ENCODE data around the gene TMEM205.

The TMEM205 gene

GRCh38 chr19:11300811-11301120, 45.3 kb downstream of the TMEM205 start:
- ATAC-seq (no peak), DNase-seq (ENCODE audit: low spot score in 2 of 2) (no peak)
- H3K4me3 Mint-ChIP-seq, result no peak overlapping the region
- H3K27ac Mint-ChIP-seq, result no peak overlapping the region
- no peaks in the 10 kb centered on the region for H3K36me3 Mint-ChIP-seq
- H3K4me1 Mint-ChIP-seq, result no peaks in the 10 kb centered on the region
- H3K9me3 Mint-ChIP-seq, result no peaks in the 10 kb centered on the region

- Mint-ChIP-seq H3K4me3 (no peak overlapping the region), H3K36me3 (no peaks in the 10 kb centered on the region), H3K27ac (no peak overlapping the region), H3K4me1 (no peaks in the 10 kb centered on the region), H3K9me3 (no peaks in the 10 kb centered on the region)
- ATAC-seq (no peak), DNase-seq (ENCODE audit: low spot score in 2 of 2) (no peak)
Measured at GRCh38 chr19:11299946-11300810, 45.9 kb downstream of the TMEM205 start.

GRCh38 chr19:11296264-11296663, 49.8 kb downstream of the TMEM205 start:
- DNase-seq (ENCODE audit: low spot score in 2 of 2), result no peak
- Mint-ChIP-seq H3K4me1 (peaks cover 9% of the 10 kb centered on the region), H3K4me3 (no peak overlapping the region), H3K27ac (no peak overlapping the region), H3K9me3 (no peaks in the 10 kb centered on the region), H3K36me3 (no peaks in the 10 kb centered on the region)
- no peak for ATAC-seq

- no peaks in the 10 kb centered on the region for H3K36me3 Mint-ChIP-seq
- no peak within 1 kb of the TSS for H3K4me3 Mint-ChIP-seq
- no peak for ATAC-seq
- H3K9me3 Mint-ChIP-seq, result no peaks in the 10 kb centered on the region
- no peak within 1 kb of the TSS for H3K27ac Mint-ChIP-seq
- H3K4me1 Mint-ChIP-seq, result peaks cover 9% of the 10 kb centered on the region
- DNase-seq (ENCODE audit: low spot score in 2 of 2), result no peak
Measured at GRCh38 chr19:11295665-11296245, 50.3 kb downstream of the TMEM205 start, which contains the start of gene TSPAN16. TSPAN16 (plus strand) TSS chr19:11296160; CDS start chr19:11296298, 138 bp downstream.

GRCh38 chr19:11295180-11295579, 50.9 kb downstream of the TMEM205 start:
- H3K36me3 Mint-ChIP-seq, result no peaks in the 10 kb centered on the region
- no peak for ATAC-seq
- no peak for DNase-seq (ENCODE audit: low spot score in 2 of 2)
- peaks cover 9% of the 10 kb centered on the region for H3K4me1 Mint-ChIP-seq
- no peak overlapping the region for H3K27ac Mint-ChIP-seq
- no peak overlapping the region for H3K4me3 Mint-ChIP-seq
- no peaks in the 10 kb centered on the region for H3K9me3 Mint-ChIP-seq

- H3K4me1 Mint-ChIP-seq, result peaks cover 9% of the 10 kb centered on the region
- no peaks in the 10 kb centered on the region for H3K36me3 Mint-ChIP-seq
- DNase-seq (ENCODE audit: low spot score in 2 of 2) (peak; percentile 82 to 92), ATAC-seq (peak; percentile 94)
- H3K9me3 Mint-ChIP-seq, result no peaks in the 10 kb centered on the region
- peak overlapping the region; percentile 52 for H3K4me3 Mint-ChIP-seq
- H3K27ac Mint-ChIP-seq, result no peak overlapping the region
Measured at GRCh38 chr19:11293433-11294389, 52.4 kb downstream of the TMEM205 start.

Measured in stimulated activated effector memory CD8-positive, alpha-beta T cell treated with anti-CD3 and anti-CD28 coated beads, Interleukin-12 subunit alpha, Interleukin-12 subunit beta, amount 100 ng/mL, for 72 hours (primary cell).